Heart right ventricle (tissue), 16 donors: ENCODE results near the gene RSPH1. TPM values are rescaled to one million over a fixed set of nuclear protein-coding genes. Genes with fewer than 3 reads are reported as not detected.

ENCODE experiments used
- ATAC-seq, 8 donors: fragments of 200-7000 bp; cut with Tn5 transposase; one replicate each; pipeline ENCODE4 v1.9.1; 2020; ENCODE audit warnings: mild to moderate bottlenecking in 8 of 8, moderate library complexity in 8 of 8, moderate number of reproducible peaks in 1 of 8
- DNase-seq, 2 donors: peaks; one replicate each; pipeline ENCODE4 v3.0.0-alpha.2; 2020
- H3K27ac ChIP-seq, 10 donors: fragments of 200-600 bp; sonication (generic) in 2 of 10; one replicate each; pipeline versions ENCODE4 v1.5.0 to v1.8.0; 2020 to 2022; ENCODE audit warnings: mild to moderate bottlenecking in 3 of 10
- H3K27me3 ChIP-seq, 7 donors: fragments of 200-600 bp; one replicate each; pipeline ENCODE4 v1.8.0; 2021 to 2022; ENCODE audit warnings: mild to moderate bottlenecking in 2 of 7
- H3K36me3 ChIP-seq, 9 donors: fragments of 200-600 bp; sonication (generic) in 1 of 9; one replicate each; pipeline versions ENCODE4 v1.5.0 to v1.8.0; 2020 to 2022; ENCODE audit warnings: mild to moderate bottlenecking in 2 of 9
- H3K4me1 ChIP-seq, 9 donors: fragments of 200-600 bp; sonication (generic) in 1 of 9; one replicate each; pipeline versions ENCODE4 v1.5.0 to v1.8.0; 2020 to 2022; ENCODE audit warnings: mild to moderate bottlenecking in 4 of 9
- H3K4me3 ChIP-seq, 10 donors: fragments of 200-600 bp; sonication (generic) in 2 of 10; one replicate each; pipeline versions ENCODE4 v1.5.0 to v1.8.0; 2020 to 2022; ENCODE audit warnings: mild to moderate bottlenecking in 7 of 10, moderate library complexity in 2 of 10
- H3K9me3 ChIP-seq, 11 donors: fragments of 200-600 bp in 10 of 11; sonication (generic) in 2 of 11; one replicate each; pipeline versions ENCODE4 v1.5.0 to v1.8.0; 2013 to 2022; ENCODE audit warnings: mild to moderate bottlenecking in 2 of 11, control low read depth in 1 of 11, moderate library complexity in 1 of 11
- CTCF ChIP-seq, 9 donors: fragments of 200-600 bp; sonication (generic) in 2 of 9; IDR thresholded peaks; one replicate each; pipeline versions ENCODE4 v1.5.0 to v1.8.0; 2021 to 2022; ENCODE audit warnings: antibody characterized with exemption in 9 of 9, mild to moderate bottlenecking in 5 of 9, moderate library complexity in 1 of 9
- WGBS, 2 donors: extraction: QIAGEN DNeasy Blood & Tissue Kit; methylation state at CpG; one replicate each; pipeline ENCODE4 v1.1.7; 2013; ENCODE audit warnings: inconsistent platforms in 1 of 2; 5-methylcytosine and 5-hydroxymethylcytosine counted together
- intact Hi-C, 10 donors: fragments of 100-400 bp; cut with DNase I; formaldehyde crosslinking; loops; one replicate each; pipeline versions ENCODE4 v1.11.1 to v1.14.2; 2022
- polyA plus RNA-seq, 2 donors: library from polyadenylated mRNA; stranded (reverse); fragments of 200-250 nt; gene quantifications; one replicate each; pipeline ENCODE4 v1.2.3, GENCODE V29; 2013
- total RNA-seq, 10 donors: library from RNA; stranded (reverse); fragmentation: NEBNext Ultra II Directional in 3 of 10; extraction: Animal tissue kit (Norgen Biotek cat#: 25700) in 3 of 10; gene quantifications; one replicate each; pipeline versions ENCODE4 v1.2.1 to v1.2.4, GENCODE V29; 2021 to 2023
- donor health status: Arrhythmogenic right ventricular cardiomyopathy.
- donor health status: ischemic (EF 13 %, LVEDD 7.1; RV severe dilation, severe dysfunction).
- donor health status: healthy with polysubstance abuse.
- donor health status: DM: no; HTN: yes; CAD: no.
- donor health status: DM: no; HTN: no; CAD: no.
- donor health status: ischemic (EF 25% LVEDD 6.9; RV normal size, moderate dysfunction).
- donor health status: ischemic (EF 25% LVEDD 5.7; RV mildly dilated, moderate dysfunction).
- donor health status: healthy.
- donor health status: DM: yes; HTN: yes; CAD: no.
- donor health status: Ischemic cardiomyopathy.
- donor health status: ischemic (EF 35%, LVEDD 5.7; RV mildly dilated, moderate dysfunction).
- donor health status: nonischemic (EF 11% LVEDD 7.7; RV severe dilation, severe dysfunction).
- donor health status: DM: yes; HTN: yes; CAD: no.
- donor health status: PGD.
- donor health status: ischemic (EF 29% LVEDD 5.4; RV normal size, mild dysfunction).
- donor health status: nonischemic (EF 23%, LVEDD 6.1; RV moderate dilation, normal function).

The RSPH1 gene
- total and polyA plus RNA-seq, 12 donors, result 0.06 to 0.36 (median 0.20) TPM; not detected in 9

DNA sequence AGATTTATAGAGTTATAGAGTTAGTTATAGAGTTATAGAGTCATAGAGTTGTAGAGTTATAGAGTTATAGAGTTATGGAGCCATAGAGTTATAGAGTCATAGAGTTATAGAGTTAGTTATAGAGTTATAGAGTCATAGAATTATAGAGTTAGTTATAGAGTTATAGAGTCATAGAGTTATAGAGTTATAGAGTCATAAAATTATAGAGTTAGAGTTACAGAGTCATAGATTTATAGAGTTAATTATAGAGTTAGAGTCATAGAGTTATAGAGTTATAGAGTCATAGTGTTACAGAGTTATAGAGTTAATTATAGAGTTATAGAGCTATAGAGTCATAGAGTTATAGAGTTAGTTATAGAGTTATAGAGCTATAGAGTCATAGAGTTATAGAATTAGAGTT, 60.2 kb downstream of the RSPH1 start:
- no peaks in the 10 kb centered on the region for H3K4me1 ChIP-seq
- TF ChIP-seq CTCF (IDR thresholded peaks at IDR 0.05), result no peak
- H3K27me3 ChIP-seq, result peaks cover 0 to 24% (median 14%) of the 10 kb centered on the region in 7 donors
- H3K27ac ChIP-seq, result no peak overlapping the region
- DNase-seq (no peak), ATAC-seq (no peak)
- H3K36me3 ChIP-seq, result no peaks in the 10 kb centered on the region
- intact Hi-C loops, result loop anchor here in 1 of 10 donors (10.0 kb wide), 1 partner anchor 91 kb away; no protein-coding TSS in a partner anchor
- no peak overlapping the region for H3K4me3 ChIP-seq
- H3K9me3 ChIP-seq, result peaks cover 0 to 26% (median 9%) of the 10 kb centered on the region in 11 donors

- DNase-seq (no peak), ATAC-seq (no peak)
- Histone ChIP-seq H3K36me3 (no peaks in the 10 kb centered on the region), H3K4me3 (no peak overlapping the region), H3K27ac (no peak overlapping the region), H3K27me3 (peaks cover 0 to 26% (median 14%) of the 10 kb centered on the region in 7 donors), H3K9me3 (peaks cover 0 to 26% (median 9%) of the 10 kb centered on the region in 11 donors), H3K4me1 (no peaks in the 10 kb centered on the region)
- intact Hi-C loops, result loop anchor here in 1 of 10 donors (10.0 kb wide), 1 partner anchor 91 kb away; no protein-coding TSS in a partner anchor
- 73% methylated on average over 4 of the region's 4 CpGs for WGBS, 2 donors
- TF ChIP-seq CTCF (IDR thresholded peaks at IDR 0.05), result no peak
These were observed 60.6 kb downstream of the RSPH1 start for GRCh38 chr21:42435401-42435800.

DNA sequence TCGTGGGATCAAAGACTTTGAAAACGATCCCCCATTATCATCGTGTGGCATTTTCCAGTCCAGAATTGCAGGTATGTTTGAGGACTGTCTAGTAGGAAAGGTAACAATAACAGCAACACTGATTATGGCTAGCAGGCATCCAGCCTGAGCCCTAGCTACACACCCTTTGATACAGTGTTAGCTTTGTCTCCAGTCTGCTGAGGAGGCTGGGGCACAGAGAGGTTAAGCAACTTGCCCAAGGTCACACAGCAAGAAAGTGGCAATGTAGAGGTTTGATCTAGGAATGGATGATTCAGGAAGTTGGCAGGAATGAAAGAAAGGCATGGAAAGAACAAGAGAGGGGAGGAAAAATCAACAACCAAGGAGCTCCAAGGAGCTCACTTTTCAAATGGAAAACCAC, 61.1 kb downstream of the RSPH1 start:
- DNase-seq (no peak), ATAC-seq (no peak)
- intact Hi-C loops, result loop anchor here in 1 of 10 donors (10.0 kb wide), 1 partner anchor 90 kb away; no protein-coding TSS in a partner anchor
- Histone ChIP-seq H3K36me3 (no peaks in the 10 kb centered on the region), H3K4me1 (no peaks in the 10 kb centered on the region), H3K27ac (no peak overlapping the region), H3K4me3 (no peak overlapping the region), H3K27me3 (peaks cover 0 to 26% (median 14%) of the 10 kb centered on the region in 7 donors), H3K9me3 (peaks cover 0 to 26% (median 9%) of the 10 kb centered on the region in 11 donors)
- 69 to 87% methylated on average over 3 of the region's 3 CpGs for WGBS, 2 donors
- no peak for TF ChIP-seq CTCF (IDR thresholded peaks at IDR 0.05)

- TF ChIP-seq CTCF (IDR thresholded peaks at IDR 0.05), result no peak
- Histone ChIP-seq H3K4me3 (no peak overlapping the region), H3K36me3 (no peaks in the 10 kb centered on the region), H3K9me3 (peaks cover 0 to 26% (median 9%) of the 10 kb centered on the region in 11 donors), H3K4me1 (no peaks in the 10 kb centered on the region), H3K27ac (no peak overlapping the region), H3K27me3 (peaks cover 0 to 26% (median 14%) of the 10 kb centered on the region in 7 donors)
- no peak for ATAC-seq
- no peak for DNase-seq
- intact Hi-C loops, result loop anchor here in 1 of 10 donors (10.0 kb wide), 1 partner anchor 89 kb away; no protein-coding TSS in a partner anchor
- WGBS, 2 donors, result 35 to 50% methylated on average over 10 of the region's 10 CpGs
These were observed 62.0 kb downstream of the RSPH1 start for GRCh38 chr21:42433946-42434551.
